Measurements from ENCODE around the gene KCNK1.
A peak's percentile ranks its signal among the peaks of the same experiment; 100 is the strongest.

- peak in 1 of 2 experiments; percentile 24; a peak in 1 of 3 replicates for TF ChIP-seq EP300 (IDR thresholded peaks at IDR 0.05; ENCODE audit: borderline replicate concordance in 1 of 2, low read depth in 2 of 2, low read length in 2 of 2)
- TF ChIP-seq, protein P1, sequence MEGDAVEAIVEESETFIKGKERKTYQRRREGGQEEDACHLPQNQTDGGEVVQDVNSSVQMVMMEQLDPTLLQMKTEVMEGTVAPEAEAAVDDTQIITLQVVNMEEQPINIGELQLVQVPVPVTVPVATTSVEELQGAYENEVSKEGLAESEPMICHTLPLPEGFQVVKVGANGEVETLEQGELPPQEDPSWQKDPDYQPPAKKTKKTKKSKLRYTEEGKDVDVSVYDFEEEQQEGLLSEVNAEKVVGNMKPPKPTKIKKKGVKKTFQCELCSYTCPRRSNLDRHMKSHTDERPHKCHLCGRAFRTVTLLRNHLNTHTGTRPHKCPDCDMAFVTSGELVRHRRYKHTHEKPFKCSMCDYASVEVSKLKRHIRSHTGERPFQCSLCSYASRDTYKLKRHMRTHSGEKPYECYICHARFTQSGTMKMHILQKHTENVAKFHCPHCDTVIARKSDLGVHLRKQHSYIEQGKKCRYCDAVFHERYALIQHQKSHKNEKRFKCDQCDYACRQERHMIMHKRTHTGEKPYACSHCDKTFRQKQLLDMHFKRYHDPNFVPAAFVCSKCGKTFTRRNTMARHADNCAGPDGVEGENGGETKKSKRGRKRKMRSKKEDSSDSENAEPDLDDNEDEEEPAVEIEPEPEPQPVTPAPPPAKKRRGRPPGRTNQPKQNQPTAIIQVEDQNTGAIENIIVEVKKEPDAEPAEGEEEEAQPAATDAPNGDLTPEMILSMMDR (IDR thresholded peaks at IDR 0.05; ENCODE audit: control extremely low read depth in 1 of 3, insufficient read depth in 1 of 3, low read depth in 1 of 3, low read length in 3 of 3) = no peak
- TF ChIP-seq RNF2 (IDR thresholded peaks at IDR 0.05; ENCODE audit: borderline replicate concordance, low read depth, low read length, missing control alignments, poor library complexity, severe bottlenecking) = no peak
- TF ChIP-seq EZH2 (IDR thresholded peaks at IDR 0.05; ENCODE audit: low read depth, low read length, severe bottlenecking) = no peak
- TF ChIP-seq JUN (IDR thresholded peaks at IDR 0.05; ENCODE audit: low read depth, low read length) = no peak
- no peak for TF ChIP-seq MAFK (IDR thresholded peaks at IDR 0.05; ENCODE audit: low read depth, low read length)
These were observed 22.0 kb downstream of the KCNK1 start for GRCh38 chr1:233635765-233636502.

All from H1 (cell line).